Activated naive CD8-positive, alpha-beta T cell treated with anti-CD3 and anti-CD28 coated beads, Interleukin-2, amount 50 U/mL, for 24 hours (primary cell): ENCODE data around the gene DNASE1L3.

Experiments
- ATAC-seq: fragments of 150-1000 bp; cut with Tn5 transposase; one replicate; pipeline ENCODE4 v1.10.0; 2021
- DNase-seq: peaks from one replicate; pipeline ENCODE4 v3.0.0; 2021
- H3K27ac Mint-ChIP-seq: one replicate; pipeline ENCODE4 v1.8.0; 2021; ENCODE audit warnings: mild to moderate bottlenecking, mixed read lengths
- H3K27me3 Mint-ChIP-seq: one replicate; pipeline ENCODE4 v1.8.0; 2021; ENCODE audit warnings: mixed read lengths
- H3K36me3 Mint-ChIP-seq: one replicate; pipeline ENCODE4 v1.8.0; 2021; ENCODE audit warnings: low read depth, mixed read lengths
- H3K4me1 Mint-ChIP-seq: one replicate; pipeline ENCODE4 v1.8.0; 2021; ENCODE audit warnings: mixed read lengths
- H3K4me3 Mint-ChIP-seq: one replicate; pipeline ENCODE4 v1.8.0; 2021; ENCODE audit warnings: mild to moderate bottlenecking, moderate library complexity, mixed read lengths
- H3K9me3 Mint-ChIP-seq: one replicate; pipeline ENCODE4 v1.8.0; 2021; ENCODE audit warnings: mixed read lengths

The DNASE1L3 gene

GRCh38 chr3:58183891-58184290 lies 26.9 kb downstream of the DNASE1L3 start:
- Mint-ChIP-seq H3K9me3 (no peaks in the 10 kb centered on the region), H3K4me3 (no peak overlapping the region), H3K27ac (no peak overlapping the region), H3K4me1 (peaks cover 4% of the 10 kb centered on the region), H3K36me3 (no peaks in the 10 kb centered on the region), H3K27me3 (peaks cover 2% of the 10 kb centered on the region)
- ATAC-seq (no peak), DNase-seq (no peak)

- no peaks in the 10 kb centered on the region for H3K9me3 Mint-ChIP-seq
- no peak overlapping the region for H3K4me3 Mint-ChIP-seq
- no peaks in the 10 kb centered on the region for H3K36me3 Mint-ChIP-seq
- peaks cover 6% of the 10 kb centered on the region for H3K27me3 Mint-ChIP-seq
- H3K4me1 Mint-ChIP-seq, result peaks cover 11% of the 10 kb centered on the region
- ATAC-seq (no peak), DNase-seq (no peak)
- no peak overlapping the region for H3K27ac Mint-ChIP-seq
Observed at GRCh38 chr3:58183221-58183620, 27.6 kb downstream of the DNASE1L3 start.

GRCh38 chr3:58180940-58181587 lies 29.7 kb downstream of the DNASE1L3 start:
- Mint-ChIP-seq H3K4me1 (peaks cover 27% of the 10 kb centered on the region), H3K36me3 (no peaks in the 10 kb centered on the region), H3K9me3 (no peaks in the 10 kb centered on the region), H3K27ac (no peak overlapping the region), H3K4me3 (no peak overlapping the region), H3K27me3 (peaks cover 13% of the 10 kb centered on the region)
- no peak for DNase-seq
- no peak for ATAC-seq

- Mint-ChIP-seq H3K36me3 (no peaks in the 10 kb centered on the region), H3K27me3 (peaks cover 14% of the 10 kb centered on the region), H3K9me3 (no peaks in the 10 kb centered on the region), H3K4me1 (peaks cover 27% of the 10 kb centered on the region), H3K27ac (no peak overlapping the region), H3K4me3 (no peak overlapping the region)
- ATAC-seq, result no peak
- no peak for DNase-seq
Observed at GRCh38 chr3:58180099-58180880, 30.5 kb downstream of the DNASE1L3 start.

- Mint-ChIP-seq H3K9me3 (no peaks in the 10 kb centered on the region), H3K36me3 (no peaks in the 10 kb centered on the region), H3K27ac (no peak overlapping the region), H3K27me3 (peaks cover 14% of the 10 kb centered on the region), H3K4me1 (peaks cover 27% of the 10 kb centered on the region), H3K4me3 (no peak overlapping the region)
- DNase-seq (no peak), ATAC-seq (no peak)
Observed at GRCh38 chr3:58179235-58180098, 31.3 kb downstream of the DNASE1L3 start.

GRCh38 chr3:58178528-58179234 lies 32.1 kb downstream of the DNASE1L3 start:
- no peak for DNase-seq
- Mint-ChIP-seq H3K36me3 (no peaks in the 10 kb centered on the region), H3K27me3 (peaks cover 14% of the 10 kb centered on the region), H3K9me3 (no peaks in the 10 kb centered on the region), H3K4me1 (peaks cover 27% of the 10 kb centered on the region), H3K27ac (no peak overlapping the region), H3K4me3 (peak overlapping the region; percentile 38)
- ATAC-seq, result no peak

GRCh38 chr3:58177747-58178527 lies 32.8 kb downstream of the DNASE1L3 start:
- H3K27ac Mint-ChIP-seq, result no peak overlapping the region
- no peaks in the 10 kb centered on the region for H3K36me3 Mint-ChIP-seq
- ATAC-seq (peak; percentile 87), DNase-seq (peak; percentile 95)
- no peaks in the 10 kb centered on the region for H3K9me3 Mint-ChIP-seq
- H3K4me1 Mint-ChIP-seq, result peaks cover 27% of the 10 kb centered on the region
- peaks cover 14% of the 10 kb centered on the region for H3K27me3 Mint-ChIP-seq
- peak overlapping the region; percentile 38 for H3K4me3 Mint-ChIP-seq

- Mint-ChIP-seq H3K36me3 (no peaks in the 10 kb centered on the region), H3K27ac (no peak overlapping the region), H3K27me3 (peaks cover 14% of the 10 kb centered on the region), H3K4me1 (peaks cover 27% of the 10 kb centered on the region), H3K9me3 (no peaks in the 10 kb centered on the region), H3K4me3 (no peak overlapping the region)
- peak; percentile 20 for ATAC-seq
- DNase-seq, result no peak
Observed at GRCh38 chr3:58176827-58177489, 33.8 kb downstream of the DNASE1L3 start.

- peaks cover 11% of the 10 kb centered on the region for H3K27me3 Mint-ChIP-seq
- no peak overlapping the region for H3K4me3 Mint-ChIP-seq
- H3K9me3 Mint-ChIP-seq, result no peaks in the 10 kb centered on the region
- ATAC-seq (no peak), DNase-seq (no peak)
- H3K27ac Mint-ChIP-seq, result no peak overlapping the region
- H3K4me1 Mint-ChIP-seq, result peaks cover 27% of the 10 kb centered on the region
- H3K36me3 Mint-ChIP-seq, result no peaks in the 10 kb centered on the region
Observed at GRCh38 chr3:58176185-58176530, 34.6 kb downstream of the DNASE1L3 start.

GRCh38 chr3:58175437-58176184 lies 35.2 kb downstream of the DNASE1L3 start:
- Mint-ChIP-seq H3K9me3 (no peaks in the 10 kb centered on the region), H3K36me3 (no peaks in the 10 kb centered on the region), H3K27ac (no peak overlapping the region), H3K27me3 (peaks cover 11% of the 10 kb centered on the region), H3K4me3 (no peak overlapping the region), H3K4me1 (peaks cover 27% of the 10 kb centered on the region)
- ATAC-seq (no peak), DNase-seq (no peak)

- Mint-ChIP-seq H3K36me3 (no peaks in the 10 kb centered on the region), H3K27me3 (peaks cover 11% of the 10 kb centered on the region), H3K27ac (no peak overlapping the region), H3K9me3 (no peaks in the 10 kb centered on the region), H3K4me1 (peaks cover 27% of the 10 kb centered on the region), H3K4me3 (no peak overlapping the region)
- DNase-seq (no peak), ATAC-seq (no peak)
Observed at GRCh38 chr3:58175187-58175436, 35.7 kb downstream of the DNASE1L3 start.

- DNase-seq, result peak; percentile 55
- peaks cover 11% of the 10 kb centered on the region for H3K27me3 Mint-ChIP-seq
- no peaks in the 10 kb centered on the region for H3K36me3 Mint-ChIP-seq
- ATAC-seq, result peak; percentile 29
- H3K9me3 Mint-ChIP-seq, result no peaks in the 10 kb centered on the region
- no peak overlapping the region for H3K4me3 Mint-ChIP-seq
- H3K4me1 Mint-ChIP-seq, result peaks cover 26% of the 10 kb centered on the region
- H3K27ac Mint-ChIP-seq, result no peak overlapping the region
Observed at GRCh38 chr3:58173669-58174398, 36.9 kb downstream of the DNASE1L3 start.
